ENCODE data around the gene ADAM29. TPM values are rescaled to one million over a fixed set of nuclear protein-coding genes. Genes with fewer than 3 reads are reported as not detected.
"Not testable (repeated sequence)": the region's sequence is repeated elsewhere in the genome, so short reads cannot be mapped to it uniquely, and the experiment has no call there.

ADAM29 gene
- total RNA-seq, 2 donors from 2014 or later = not detected

- ATAC-seq (no peak), DNase-seq (no peak)
- intact Hi-C loops (cut with DNase I) = no loop called here
- WGBS, 2 donors = 52 to 62% methylated on average over 2 of the region's 2 CpGs
- no peak overlapping the region for H3K4me3 ChIP-seq
- TF ChIP-seq CTCF (IDR thresholded peaks at IDR 0.05) (no peak), POLR2A (IDR thresholded peaks at IDR 0.05) (no peak)
- H3K27ac ChIP-seq = no peak overlapping the region
- H3K27me3 ChIP-seq = no peaks in the 10 kb centered on the region
- H3K4me1 ChIP-seq = no peaks in the 10 kb centered on the region
- no peaks in the 10 kb centered on the region for H3K36me3 ChIP-seq (replicated peaks in 1 of 2; ENCODE audit: insufficient read depth in 1 of 2, low read depth in 2 of 2)
- H3K9me3 ChIP-seq = no peaks in the 10 kb centered on the region
These were observed 55.2 kb downstream of the ADAM29 start for GRCh38 chr4:174973336-174973735.

- H3K4me3 ChIP-seq = no peak overlapping the region
- H3K27ac ChIP-seq = no peak overlapping the region
- no peaks in the 10 kb centered on the region for H3K4me1 ChIP-seq
- ATAC-seq = no peak
- 21 to 29% methylated on average over 6 of the region's 6 CpGs for WGBS, 2 donors
- intact Hi-C loops (cut with DNase I) = no loop called here
- DNase-seq = no peak
- TF ChIP-seq POLR2A (IDR thresholded peaks at IDR 0.05) = no peak
- no peak for TF ChIP-seq CTCF (IDR thresholded peaks at IDR 0.05)
- no peaks in the 10 kb centered on the region for H3K36me3 ChIP-seq (replicated peaks in 1 of 2; ENCODE audit: insufficient read depth in 1 of 2, low read depth in 2 of 2)
- no peaks in the 10 kb centered on the region for H3K9me3 ChIP-seq
- no peaks in the 10 kb centered on the region for H3K27me3 ChIP-seq
These were observed 65.1 kb downstream of the ADAM29 start for GRCh38 chr4:174983128-174983750.

- intact Hi-C loops (cut with DNase I) = not testable (repeated sequence)
These were observed 65.7 kb downstream of the ADAM29 start for GRCh38 chr4:174983870-174984269.

GRCh38 chr4:174989791-174990190, 71.6 kb downstream of the ADAM29 start:
- H3K4me1 ChIP-seq = no peaks in the 10 kb centered on the region
- ATAC-seq (no peak), DNase-seq (no peak)
- 67 to 79% methylated on average over 8 of the region's 8 CpGs for WGBS, 2 donors
- H3K9me3 ChIP-seq = no peaks in the 10 kb centered on the region
- intact Hi-C loops (cut with DNase I) = no loop called here
- TF ChIP-seq POLR2A (IDR thresholded peaks at IDR 0.05) = no peak
- no peak for TF ChIP-seq CTCF (IDR thresholded peaks at IDR 0.05)
- no peaks in the 10 kb centered on the region for H3K27me3 ChIP-seq
- H3K36me3 ChIP-seq (replicated peaks in 1 of 2; ENCODE audit: insufficient read depth in 1 of 2, low read depth in 2 of 2) = no peaks in the 10 kb centered on the region
- no peak overlapping the region for H3K4me3 ChIP-seq
- H3K27ac ChIP-seq = no peak overlapping the region

More at GRCh38 chr4:174983870-174984269, 65.7 kb downstream of the ADAM29 start:
- not testable (repeated sequence) for H3K9me3 ChIP-seq; H3K36me3 ChIP-seq (replicated peaks in 1 of 2; ENCODE audit: insufficient read depth in 1 of 2, low read depth in 2 of 2); H3K27me3 ChIP-seq; DNase-seq; H3K4me3 ChIP-seq; H3K27ac ChIP-seq; H3K4me1 ChIP-seq; ATAC-seq
- WGBS, 2 donors = 8 to 24% methylated on average over 1 to 2 of the region's 5 CpGs

GRCh38 chr4:174993916-174994315, 75.8 kb downstream of the ADAM29 start:
- Histone ChIP-seq H3K27me3 (no peaks in the 10 kb centered on the region), H3K36me3 (replicated peaks in 1 of 2; ENCODE audit: insufficient read depth in 1 of 2, low read depth in 2 of 2) (no peaks in the 10 kb centered on the region), H3K4me3 (no peak overlapping the region), H3K27ac (no peak overlapping the region), H3K4me1 (no peaks in the 10 kb centered on the region), H3K9me3 (no peaks in the 10 kb centered on the region)
- DNase-seq (no peak), ATAC-seq (no peak)
- 74 to 77% methylated on average over 1 of the region's 1 CpG for WGBS, 2 donors
- TF ChIP-seq POLR2A (IDR thresholded peaks at IDR 0.05) (no peak), CTCF (IDR thresholded peaks at IDR 0.05) (no peak)
- intact Hi-C loops (cut with DNase I) = no loop called here
